ENCODE results near the gene PPAN.

DNA sequence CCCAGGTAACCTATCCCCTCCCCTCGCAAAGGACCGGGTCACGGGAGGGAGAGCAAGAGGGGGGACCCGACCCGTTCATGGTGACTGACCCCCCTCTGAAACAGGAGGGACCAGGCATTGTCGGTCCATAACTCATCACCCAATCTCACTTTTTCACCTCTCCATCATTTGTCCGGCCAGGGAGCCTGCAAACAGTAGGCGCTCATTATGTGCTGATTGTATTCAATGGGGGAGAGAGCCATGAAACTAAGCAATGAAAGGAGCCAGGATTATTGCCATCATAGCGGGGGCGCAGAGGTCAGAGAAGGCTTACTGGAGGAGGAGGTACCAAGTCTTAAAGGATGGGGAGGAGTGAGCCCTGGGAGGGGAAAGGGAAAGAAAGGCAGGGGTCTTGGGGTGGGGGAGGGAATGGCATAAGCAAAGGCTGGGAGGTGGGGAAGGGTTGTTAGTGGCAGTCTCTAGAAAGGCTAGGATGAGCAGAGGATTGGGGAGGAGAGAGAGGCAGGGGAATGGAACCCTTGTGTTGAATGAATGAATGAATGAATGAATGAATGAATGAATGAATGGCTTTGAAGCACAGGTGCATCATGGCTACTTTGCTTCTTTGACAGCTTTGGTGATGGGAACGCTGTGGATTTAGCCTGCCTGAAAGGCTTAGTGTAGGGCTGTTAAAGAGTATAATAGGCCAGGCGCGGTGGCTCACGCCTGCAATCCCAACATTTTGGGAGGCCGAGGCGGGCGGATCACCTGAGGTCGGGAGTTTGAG is 18.7 kb upstream of the PPAN start:
- TF ChIP-seq POLR2A (IDR thresholded peaks at IDR 0.05; ENCODE audit: low read depth, low read length) (0 out of 2 replicates have a peak, but pooled peaks have one; percentile 3), POLR2AphosphoS5 (IDR thresholded peaks at IDR 0.05; ENCODE audit: low read depth, low read length) (0 out of 2 replicates have a peak, but pooled peaks have one; percentile 17), TAF1 (IDR thresholded peaks at IDR 0.05; ENCODE audit: borderline replicate concordance, low read depth, low read length) (no peak)

Measured in GM12892 (cell line).